K562 (cell line): ENCODE results near the gene CIAO2A. TPM values are rescaled to one million over a fixed set of nuclear protein-coding genes. Genes with fewer than 3 reads are reported as not detected.
A peak's percentile ranks its signal among the peaks of the same experiment; 100 is the strongest.

Source experiments
- CC2D1A ChIP-seq: fragments of 450-650 bp; IDR thresholded peaks from 2 replicates; pipeline ENCODE4 v1.6.1; 2017; ENCODE audit warnings: mild to moderate bottlenecking
- CCAR2 ChIP-seq: fragments of 200-400 bp; formaldehyde crosslinking; IDR thresholded peaks from 2 replicates; pipeline ENCODE4 v1.6.1; 2017; ENCODE audit warnings: mild to moderate bottlenecking, low read depth, low read length
- DDX20 ChIP-seq: fragments of 450-650 bp; IDR thresholded peaks from 2 replicates; pipeline ENCODE4 v1.6.1; 2016; ENCODE audit warnings: missing genetic modification characterization, low read depth, mild to moderate bottlenecking, missing compliant biosample characterization, moderate library complexity
- DIDO1 ChIP-seq: fragments of 450-650 bp; IDR thresholded peaks from 2 replicates; pipeline ENCODE4 v1.6.1; 2016; ENCODE audit warnings: low read depth, missing biosample characterization, missing genetic modification characterization
- DNMT1 ChIP-seq: fragments of 450-650 bp; IDR thresholded peaks from 2 replicates; pipeline ENCODE4 v1.6.1; 2016; ENCODE audit warnings: antibody characterized with exemption, mild to moderate bottlenecking
- EP400 ChIP-seq: fragments of 450-650 bp; IDR thresholded peaks from 2 replicates; pipeline ENCODE4 v1.6.1; 2017; ENCODE audit warnings: antibody characterized with exemption, mild to moderate bottlenecking, moderate library complexity
- RCOR1 ChIP-seq, 2 experiments: IDR thresholded peaks; 2 replicates each; pipeline ENCODE4 v1.6.1; 2012; ENCODE audit warnings: low read depth in 2 of 2, low read length in 2 of 2, borderline replicate concordance in 1 of 2, improper control_type of control experiment in 1 of 2
- RFX7 ChIP-seq: fragments of 250-450 bp; sonication (Bioruptor Pico); IDR thresholded peaks from 2 replicates; pipeline ENCODE4 v1.5.1; 2021; ENCODE audit warnings: mild to moderate bottlenecking
- YBX1 ChIP-seq: fragments of 450-650 bp; IDR thresholded peaks from 2 replicates; pipeline ENCODE4 v1.7.1; 2016; ENCODE audit warnings: mild to moderate bottlenecking
- ZBTB8A ChIP-seq: fragments of 450-650 bp; IDR thresholded peaks from 2 replicates; pipeline ENCODE4 v1.6.1; 2018; ENCODE audit warnings: mild to moderate bottlenecking, moderate library complexity; ENCODE audit not compliant: partially characterized antibody
- ZKSCAN8 ChIP-seq: fragments of 200-800 bp; sonication (Bioruptor generic); IDR thresholded peaks from 2 replicates; pipeline ENCODE4 v1.6.1; 2016; ENCODE audit warnings: missing genetic modification characterization, missing compliant biosample characterization
- ZNF274 ChIP-seq: IDR thresholded peaks from 2 replicates; pipeline ENCODE4 v1.6.1; 2011; ENCODE audit warnings: low read depth, mild to moderate bottlenecking, low read length, moderate library complexity, borderline replicate concordance
- ZNF551 ChIP-seq: fragments of 250-450 bp; sonication (Bioruptor Pico); IDR thresholded peaks from 2 replicates; pipeline ENCODE4 v1.5.0; 2021; ENCODE audit warnings: mild to moderate bottlenecking, moderate library complexity
- ZSCAN29 ChIP-seq: fragments of 450-650 bp; IDR thresholded peaks from 2 replicates; pipeline ENCODE4 v1.6.1; 2017
- polyA plus RNA-seq, 8 experiments: library from polyadenylated mRNA; depleted of rRNA in 4 of 8; stranded (reverse) in 5 of 8; unstranded in 3 of 8; fragments of >200 nt; fragmentation: Nextera tagmentation in 2 of 8; fragmentation: Illumina TruSeq in 1 of 8; extraction: Ambion mirVana in 2 of 8; extraction: Trizol in 1 of 8; gene quantifications; 2 replicates each; pipeline versions ENCODE4 v1.2.1 to v1.2.3, GENCODE V29; 2011 to 2014; ENCODE audit warnings: inconsistent platforms in 1 of 8, missing spikeins in 1 of 8
- total RNA-seq, 7 experiments: library from RNA; depleted of rRNA in 6 of 7; stranded (reverse); fragments of >200 nt in 6 of 7; fragmentation: Illumina TruSeq in 2 of 7; extraction: Trizol in 2 of 7; gene quantifications; 2 replicates each; pipeline versions ENCODE4 v1.2.1 to v1.2.3, GENCODE V29; 2011 to 2021; ENCODE audit warnings: low replicate concordance in 1 of 7
- TF ChIP-seq, protein P1 (sequence below): fragments of 450-650 bp; IDR thresholded peaks from 2 replicates; pipeline ENCODE4 v1.6.1; 2016; ENCODE audit warnings: mild to moderate bottlenecking, moderate library complexity
- TF ChIP-seq, protein P2 (sequence below), 2 experiments: fragments of 200-800 bp in 1 of 2; sonication (Bioruptor generic) in 1 of 2; sonication (generic) in 1 of 2; formaldehyde crosslinking in 1 of 2; IDR thresholded peaks in 1 of 2; conservative IDR thresholded peaks in 1 of 2; 2 replicates each; pipeline versions ENCODE4 v1.5.0 to v1.6.1; 2016 to 2020; ENCODE audit warnings: missing compliant biosample characterization in 1 of 2, missing genetic modification characterization in 1 of 2, missing genetic modification reagents in 1 of 2

The CIAO2A gene
- total and polyA plus RNA-seq, 9 of the 15 experiments (the other 6 are each of a cell fraction or from before 2014, with no cell fraction given): 161 to 429 (median 313) TPM

DNA sequence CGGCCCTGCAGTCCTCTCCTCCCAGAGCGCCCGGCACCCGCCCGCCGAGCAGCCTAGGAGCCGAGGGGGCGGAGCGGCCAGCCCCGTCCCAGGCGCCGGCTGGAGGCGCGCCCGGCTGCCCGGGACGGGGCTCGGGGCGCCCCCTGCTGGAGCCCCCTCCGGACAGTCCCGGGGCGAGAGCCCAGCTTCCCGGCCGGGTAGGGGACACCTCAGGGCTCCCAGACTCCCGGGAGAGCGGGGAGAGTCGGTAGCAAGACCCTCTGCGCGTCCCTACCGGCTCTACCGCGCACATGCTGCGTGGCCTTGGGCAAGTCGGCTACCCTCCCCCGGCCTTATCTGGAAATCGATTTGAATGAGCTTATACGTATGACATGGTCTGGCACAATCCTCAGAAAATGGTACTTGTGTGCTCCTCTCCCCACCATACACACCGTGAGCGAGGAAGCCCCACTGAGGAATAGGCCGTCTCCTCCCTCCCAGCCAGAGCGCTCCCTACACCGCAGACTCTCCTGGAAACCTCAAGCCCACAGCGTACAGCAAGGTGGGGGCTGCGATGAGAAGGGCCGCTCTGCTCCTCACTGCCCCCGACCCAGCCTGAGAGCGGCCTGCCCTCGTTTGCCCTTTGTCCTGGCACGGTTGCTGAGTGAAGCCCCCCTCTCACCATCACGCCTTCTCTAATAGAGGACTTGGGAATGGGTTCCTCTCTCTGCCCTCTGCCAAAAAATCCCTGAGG is 47.1 kb downstream of the CIAO2A start, which contains the start of gene DAPK2 (continued):
- TF ChIP-seq, protein P1, sequence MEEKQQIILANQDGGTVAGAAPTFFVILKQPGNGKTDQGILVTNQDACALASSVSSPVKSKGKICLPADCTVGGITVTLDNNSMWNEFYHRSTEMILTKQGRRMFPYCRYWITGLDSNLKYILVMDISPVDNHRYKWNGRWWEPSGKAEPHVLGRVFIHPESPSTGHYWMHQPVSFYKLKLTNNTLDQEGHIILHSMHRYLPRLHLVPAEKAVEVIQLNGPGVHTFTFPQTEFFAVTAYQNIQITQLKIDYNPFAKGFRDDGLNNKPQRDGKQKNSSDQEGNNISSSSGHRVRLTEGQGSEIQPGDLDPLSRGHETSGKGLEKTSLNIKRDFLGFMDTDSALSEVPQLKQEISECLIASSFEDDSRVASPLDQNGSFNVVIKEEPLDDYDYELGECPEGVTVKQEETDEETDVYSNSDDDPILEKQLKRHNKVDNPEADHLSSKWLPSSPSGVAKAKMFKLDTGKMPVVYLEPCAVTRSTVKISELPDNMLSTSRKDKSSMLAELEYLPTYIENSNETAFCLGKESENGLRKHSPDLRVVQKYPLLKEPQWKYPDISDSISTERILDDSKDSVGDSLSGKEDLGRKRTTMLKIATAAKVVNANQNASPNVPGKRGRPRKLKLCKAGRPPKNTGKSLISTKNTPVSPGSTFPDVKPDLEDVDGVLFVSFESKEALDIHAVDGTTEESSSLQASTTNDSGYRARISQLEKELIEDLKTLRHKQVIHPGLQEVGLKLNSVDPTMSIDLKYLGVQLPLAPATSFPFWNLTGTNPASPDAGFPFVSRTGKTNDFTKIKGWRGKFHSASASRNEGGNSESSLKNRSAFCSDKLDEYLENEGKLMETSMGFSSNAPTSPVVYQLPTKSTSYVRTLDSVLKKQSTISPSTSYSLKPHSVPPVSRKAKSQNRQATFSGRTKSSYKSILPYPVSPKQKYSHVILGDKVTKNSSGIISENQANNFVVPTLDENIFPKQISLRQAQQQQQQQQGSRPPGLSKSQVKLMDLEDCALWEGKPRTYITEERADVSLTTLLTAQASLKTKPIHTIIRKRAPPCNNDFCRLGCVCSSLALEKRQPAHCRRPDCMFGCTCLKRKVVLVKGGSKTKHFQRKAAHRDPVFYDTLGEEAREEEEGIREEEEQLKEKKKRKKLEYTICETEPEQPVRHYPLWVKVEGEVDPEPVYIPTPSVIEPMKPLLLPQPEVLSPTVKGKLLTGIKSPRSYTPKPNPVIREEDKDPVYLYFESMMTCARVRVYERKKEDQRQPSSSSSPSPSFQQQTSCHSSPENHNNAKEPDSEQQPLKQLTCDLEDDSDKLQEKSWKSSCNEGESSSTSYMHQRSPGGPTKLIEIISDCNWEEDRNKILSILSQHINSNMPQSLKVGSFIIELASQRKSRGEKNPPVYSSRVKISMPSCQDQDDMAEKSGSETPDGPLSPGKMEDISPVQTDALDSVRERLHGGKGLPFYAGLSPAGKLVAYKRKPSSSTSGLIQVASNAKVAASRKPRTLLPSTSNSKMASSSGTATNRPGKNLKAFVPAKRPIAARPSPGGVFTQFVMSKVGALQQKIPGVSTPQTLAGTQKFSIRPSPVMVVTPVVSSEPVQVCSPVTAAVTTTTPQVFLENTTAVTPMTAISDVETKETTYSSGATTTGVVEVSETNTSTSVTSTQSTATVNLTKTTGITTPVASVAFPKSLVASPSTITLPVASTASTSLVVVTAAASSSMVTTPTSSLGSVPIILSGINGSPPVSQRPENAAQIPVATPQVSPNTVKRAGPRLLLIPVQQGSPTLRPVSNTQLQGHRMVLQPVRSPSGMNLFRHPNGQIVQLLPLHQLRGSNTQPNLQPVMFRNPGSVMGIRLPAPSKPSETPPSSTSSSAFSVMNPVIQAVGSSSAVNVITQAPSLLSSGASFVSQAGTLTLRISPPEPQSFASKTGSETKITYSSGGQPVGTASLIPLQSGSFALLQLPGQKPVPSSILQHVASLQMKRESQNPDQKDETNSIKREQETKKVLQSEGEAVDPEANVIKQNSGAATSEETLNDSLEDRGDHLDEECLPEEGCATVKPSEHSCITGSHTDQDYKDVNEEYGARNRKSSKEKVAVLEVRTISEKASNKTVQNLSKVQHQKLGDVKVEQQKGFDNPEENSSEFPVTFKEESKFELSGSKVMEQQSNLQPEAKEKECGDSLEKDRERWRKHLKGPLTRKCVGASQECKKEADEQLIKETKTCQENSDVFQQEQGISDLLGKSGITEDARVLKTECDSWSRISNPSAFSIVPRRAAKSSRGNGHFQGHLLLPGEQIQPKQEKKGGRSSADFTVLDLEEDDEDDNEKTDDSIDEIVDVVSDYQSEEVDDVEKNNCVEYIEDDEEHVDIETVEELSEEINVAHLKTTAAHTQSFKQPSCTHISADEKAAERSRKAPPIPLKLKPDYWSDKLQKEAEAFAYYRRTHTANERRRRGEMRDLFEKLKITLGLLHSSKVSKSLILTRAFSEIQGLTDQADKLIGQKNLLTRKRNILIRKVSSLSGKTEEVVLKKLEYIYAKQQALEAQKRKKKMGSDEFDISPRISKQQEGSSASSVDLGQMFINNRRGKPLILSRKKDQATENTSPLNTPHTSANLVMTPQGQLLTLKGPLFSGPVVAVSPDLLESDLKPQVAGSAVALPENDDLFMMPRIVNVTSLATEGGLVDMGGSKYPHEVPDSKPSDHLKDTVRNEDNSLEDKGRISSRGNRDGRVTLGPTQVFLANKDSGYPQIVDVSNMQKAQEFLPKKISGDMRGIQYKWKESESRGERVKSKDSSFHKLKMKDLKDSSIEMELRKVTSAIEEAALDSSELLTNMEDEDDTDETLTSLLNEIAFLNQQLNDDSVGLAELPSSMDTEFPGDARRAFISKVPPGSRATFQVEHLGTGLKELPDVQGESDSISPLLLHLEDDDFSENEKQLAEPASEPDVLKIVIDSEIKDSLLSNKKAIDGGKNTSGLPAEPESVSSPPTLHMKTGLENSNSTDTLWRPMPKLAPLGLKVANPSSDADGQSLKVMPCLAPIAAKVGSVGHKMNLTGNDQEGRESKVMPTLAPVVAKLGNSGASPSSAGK: no peak
- TF ChIP-seq ZKSCAN8 (no peak), ZSCAN29 (no peak), CC2D1A (no peak), EP400 (no peak), ZNF274 (no peak), RFX7 (no peak), CCAR2 (no peak), YBX1 (no peak), DNMT1 (no peak), RCOR1 (IDR thresholded peaks at IDR 0.05; ENCODE audit: borderline replicate concordance in 1 of 2, low read depth in 2 of 2, low read length in 2 of 2) (peak in 1 of 2 experiments; percentile 71; a peak in 2 of 4 replicates), DIDO1 (tag) (no peak), DDX20 (tag) (no peak), ZBTB8A (no peak), ZNF551 (CRISPR knock-in tag) (no peak)
- TF ChIP-seq, protein P2, sequence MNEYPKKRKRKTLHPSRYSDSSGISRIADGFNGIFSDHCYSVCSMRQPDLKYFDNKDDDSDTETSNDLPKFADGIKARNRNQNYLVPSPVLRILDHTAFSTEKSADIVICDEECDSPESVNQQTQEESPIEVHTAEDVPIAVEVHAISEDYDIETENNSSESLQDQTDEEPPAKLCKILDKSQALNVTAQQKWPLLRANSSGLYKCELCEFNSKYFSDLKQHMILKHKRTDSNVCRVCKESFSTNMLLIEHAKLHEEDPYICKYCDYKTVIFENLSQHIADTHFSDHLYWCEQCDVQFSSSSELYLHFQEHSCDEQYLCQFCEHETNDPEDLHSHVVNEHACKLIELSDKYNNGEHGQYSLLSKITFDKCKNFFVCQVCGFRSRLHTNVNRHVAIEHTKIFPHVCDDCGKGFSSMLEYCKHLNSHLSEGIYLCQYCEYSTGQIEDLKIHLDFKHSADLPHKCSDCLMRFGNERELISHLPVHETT (CRISPR knock-in tag; conservative IDR thresholded peaks at IDR 0.05 in 1 of 2, IDR thresholded peaks at IDR 0.05 in 1 of 2): no peak
